ENCODE results near the gene NPHP4. TPM values are rescaled to one million over a fixed set of nuclear protein-coding genes. Genes with fewer than 3 reads are reported as not detected.

The NPHP4 gene
- total RNA-seq, 4 donors from 2014 or later, result 13.7 to 29.3 (median 18.6) TPM

- ATAC-seq (ENCODE audit: low FRiP score), result no peak
These were observed 36.7 kb downstream of the NPHP4 start for GRCh38 chr1:5955479-5955977.

GRCh38 chr1:5954964-5955363 is 37.3 kb downstream of the NPHP4 start:
- ATAC-seq (ENCODE audit: low FRiP score), result no peak

More at GRCh38 chr1:5955479-5955977, 36.7 kb downstream of the NPHP4 start:
- DNase-seq (ENCODE audit: low spot score), result no peak
- TF ChIP-seq CTCF (IDR thresholded peaks at IDR 0.05), result no peak

GRCh38 chr1:5953386-5953785 is 38.8 kb downstream of the NPHP4 start:
- no peak for DNase-seq (ENCODE audit: low spot score)
- TF ChIP-seq CTCF (IDR thresholded peaks at IDR 0.05), result no peak
- no peak for ATAC-seq (ENCODE audit: low FRiP score)

More at GRCh38 chr1:5954964-5955363, 37.3 kb downstream of the NPHP4 start:
- no peak for TF ChIP-seq CTCF (IDR thresholded peaks at IDR 0.05)
- DNase-seq (ENCODE audit: low spot score), result no peak

GRCh38 chr1:5951846-5952410 is 40.3 kb downstream of the NPHP4 start:
- TF ChIP-seq CTCF (IDR thresholded peaks at IDR 0.05), result no peak
- ATAC-seq (ENCODE audit: low FRiP score), result no peak
- DNase-seq (ENCODE audit: low spot score), result no peak

- no peak for DNase-seq (ENCODE audit: low spot score)
- no peak for TF ChIP-seq CTCF (IDR thresholded peaks at IDR 0.05)
- no peak for ATAC-seq (ENCODE audit: low FRiP score)
These were observed 41.0 kb downstream of the NPHP4 start for GRCh38 chr1:5950994-5951785.

GRCh38 chr1:5950201-5950895 is 41.9 kb downstream of the NPHP4 start:
- no peak for DNase-seq (ENCODE audit: low spot score)
- TF ChIP-seq CTCF (IDR thresholded peaks at IDR 0.05), result no peak

More at GRCh38 chr1:5950201-5950895, 41.9 kb downstream of the NPHP4 start:
- no peak for ATAC-seq (ENCODE audit: low FRiP score)

All from omental fat pad (tissue), 4 donors.